NCI-H1105 treated with DMSO at 0.1 percent for 48 hours (cell line): ENCODE results near the gene RBM8A.

Source experiments
- DNase-seq: peaks from one replicate; lab custom pipeline; 2025; lab: John Stamatoyannopoulos, UW

Gene RBM8A

DNA sequence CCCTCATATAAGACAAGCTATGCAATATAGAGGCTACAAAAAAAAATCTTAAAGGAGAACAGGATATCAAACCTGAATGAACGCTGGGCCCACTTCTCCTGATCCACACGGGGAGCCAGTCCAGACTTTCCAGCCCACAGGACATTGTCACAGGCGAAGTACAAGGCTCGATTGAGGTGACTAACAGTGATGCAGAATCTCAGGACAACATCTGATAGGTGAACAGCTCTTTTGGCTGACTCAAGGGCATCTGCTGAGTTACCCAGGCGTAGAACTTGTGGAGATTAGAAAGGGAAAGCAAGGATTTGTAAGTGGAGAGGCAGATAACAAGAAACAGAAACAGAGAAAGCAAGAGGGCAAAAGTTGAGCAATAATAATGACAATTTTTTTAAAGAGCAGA, 10.5 kb downstream of the RBM8A start:
- no peak for DNase-seq

DNA sequence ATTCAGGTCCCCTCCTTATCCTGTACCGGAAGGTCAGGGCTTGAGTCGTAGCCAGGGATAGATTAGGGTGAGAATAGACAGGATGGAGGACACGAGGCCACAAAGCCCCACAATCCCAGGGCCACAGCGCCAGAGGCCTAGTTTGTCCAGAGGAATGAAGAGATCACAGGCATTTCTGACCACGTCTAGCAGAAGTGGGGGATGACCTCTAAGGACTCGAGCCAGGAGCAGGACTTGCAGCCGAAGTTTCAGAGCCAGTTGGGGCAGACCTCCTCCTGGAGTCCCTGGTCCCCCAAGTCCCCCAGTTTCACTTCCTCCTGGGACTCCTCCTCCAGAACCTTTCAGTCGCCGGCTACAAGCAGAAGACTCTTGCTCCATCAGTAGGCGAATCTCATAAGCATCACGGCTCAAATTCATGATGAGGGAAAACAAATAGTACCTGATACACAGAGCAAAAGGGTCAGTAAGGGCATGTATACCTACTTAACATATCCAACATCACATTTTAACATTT, 15.1 kb downstream of the RBM8A start:
- DNase-seq = no peak

DNA sequence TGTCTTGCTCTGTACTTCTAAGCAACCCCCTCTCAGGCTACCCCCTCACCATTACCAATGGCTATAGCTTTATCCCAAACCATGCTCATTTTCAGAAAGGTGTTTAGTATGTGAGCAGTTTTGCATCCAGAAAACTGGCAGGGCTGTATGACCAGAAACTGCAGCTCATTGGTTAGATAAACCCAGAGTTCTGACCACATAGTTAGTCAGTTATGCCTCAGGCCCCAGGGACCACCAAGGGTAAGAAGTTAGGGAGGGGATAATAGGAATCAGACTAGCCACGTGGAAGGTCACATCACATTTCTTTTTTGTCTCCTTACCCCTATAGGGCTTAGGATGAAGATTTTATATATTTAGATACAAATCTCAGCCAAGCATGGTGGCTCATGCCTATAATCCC, 18.6 kb downstream of the RBM8A start:
- no peak for DNase-seq

DNA sequence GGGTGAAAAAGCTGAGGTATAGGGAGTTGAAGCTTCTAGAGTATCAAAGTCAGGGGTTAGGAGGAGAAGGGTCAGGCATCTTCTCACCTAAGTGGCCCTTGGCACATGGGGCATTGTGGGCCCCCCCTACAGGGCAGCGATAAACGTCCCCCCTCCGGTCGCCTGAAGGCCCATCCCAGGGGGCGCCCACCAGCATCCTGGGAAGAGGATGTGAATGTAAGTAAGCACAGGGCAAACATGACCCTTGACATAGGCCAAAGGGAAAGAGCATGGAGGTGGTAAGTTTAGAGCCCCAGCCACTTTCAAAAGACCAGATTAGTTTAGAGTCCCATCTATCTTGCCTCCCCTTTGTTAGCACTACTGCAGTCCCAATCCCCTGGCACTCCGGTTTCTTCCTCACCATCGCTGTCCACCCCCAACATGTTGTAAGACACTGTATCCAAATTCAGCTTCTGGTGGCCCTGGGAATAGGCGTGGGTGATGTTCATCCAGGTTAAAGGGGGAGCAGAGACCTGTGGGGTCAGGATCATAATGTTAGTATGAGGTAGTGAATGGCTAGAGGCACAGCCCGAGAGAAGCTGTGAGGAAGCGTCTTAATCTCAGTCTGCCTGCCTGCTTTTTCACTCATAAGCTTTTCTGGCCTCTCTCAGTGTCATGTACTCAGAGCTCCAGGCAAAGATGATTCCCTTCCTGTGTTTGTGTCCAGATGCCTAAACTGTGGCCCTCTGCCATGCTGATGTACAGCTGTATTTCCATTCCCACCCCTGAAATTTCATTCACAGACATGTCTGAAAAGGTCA, 20.1 kb downstream of the RBM8A start:
- DNase-seq = no peak

DNA sequence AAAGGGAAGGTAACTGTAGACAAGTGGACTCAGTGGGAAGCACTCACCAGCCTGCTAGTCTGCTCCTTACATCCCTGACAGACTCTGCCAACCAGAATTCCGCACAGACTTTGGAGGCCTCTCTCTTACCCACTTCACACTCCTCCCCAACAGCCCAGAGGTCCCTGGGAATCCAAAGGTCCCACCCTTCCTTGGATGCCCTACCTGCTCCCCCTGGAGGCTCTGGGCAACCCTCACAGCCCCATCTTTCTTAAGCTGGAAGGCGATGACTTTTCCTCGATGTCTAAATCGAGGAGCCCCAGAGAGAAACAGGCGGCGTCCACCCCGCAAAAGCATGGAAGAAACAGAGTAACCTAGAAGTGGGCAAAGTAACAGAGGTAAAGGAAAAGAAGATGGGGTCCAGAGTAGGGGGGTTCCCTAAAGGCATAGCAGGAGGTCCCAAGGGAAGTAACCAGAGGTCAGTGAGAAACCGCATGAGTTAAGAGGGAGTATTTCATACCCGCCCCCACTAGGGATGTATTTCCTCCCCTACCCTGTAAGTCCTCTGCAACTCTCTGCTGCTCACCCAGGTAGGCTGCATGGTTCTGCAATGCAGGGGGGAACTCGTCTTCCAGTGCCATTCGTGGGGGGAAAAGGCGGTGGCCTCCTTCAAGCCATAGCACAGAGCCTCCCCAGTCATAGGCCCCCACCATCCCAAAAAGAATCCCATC, 25.8 kb downstream of the RBM8A start:
- DNase-seq = no peak

DNA sequence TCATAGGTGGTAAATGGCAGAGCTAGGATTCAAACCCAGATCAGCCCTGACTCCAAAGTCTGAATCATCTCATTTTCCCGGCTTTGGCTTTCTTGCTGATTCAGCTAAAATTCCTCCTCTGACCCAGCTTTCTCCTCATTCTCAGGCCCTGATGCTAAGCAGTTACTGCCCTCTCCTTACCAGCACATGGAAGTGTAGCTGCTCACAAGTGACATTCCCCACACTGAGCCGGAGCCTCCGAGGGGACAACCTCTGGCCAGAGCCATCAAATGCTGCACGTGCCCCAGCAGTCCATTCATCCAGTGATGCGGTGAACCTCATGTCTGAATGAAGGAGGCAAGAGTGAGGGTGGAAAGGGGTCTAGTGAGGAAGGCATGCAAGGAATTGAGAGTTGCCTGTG, 28.5 kb downstream of the RBM8A start:
- no peak for DNase-seq

DNA sequence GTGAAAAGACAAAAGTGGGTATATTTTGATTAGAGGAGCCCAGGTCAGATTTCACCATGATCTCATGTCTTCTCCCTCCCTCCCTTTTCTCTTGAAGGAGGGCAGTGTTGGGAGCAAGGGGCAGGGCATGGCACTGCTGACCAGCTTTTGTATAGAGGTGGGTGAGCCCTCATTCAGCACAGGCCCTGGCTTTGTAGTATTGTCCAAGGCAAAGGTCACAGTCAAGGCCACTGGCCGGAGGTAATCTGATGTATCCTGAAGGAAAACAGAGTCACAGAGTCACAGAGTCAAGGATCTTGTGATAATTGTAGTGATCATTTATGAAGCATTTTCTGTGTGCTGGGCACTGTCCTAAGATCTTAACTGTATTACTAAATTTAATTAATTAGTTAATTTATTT, 29.3 kb downstream of the RBM8A start:
- no peak for DNase-seq

DNA sequence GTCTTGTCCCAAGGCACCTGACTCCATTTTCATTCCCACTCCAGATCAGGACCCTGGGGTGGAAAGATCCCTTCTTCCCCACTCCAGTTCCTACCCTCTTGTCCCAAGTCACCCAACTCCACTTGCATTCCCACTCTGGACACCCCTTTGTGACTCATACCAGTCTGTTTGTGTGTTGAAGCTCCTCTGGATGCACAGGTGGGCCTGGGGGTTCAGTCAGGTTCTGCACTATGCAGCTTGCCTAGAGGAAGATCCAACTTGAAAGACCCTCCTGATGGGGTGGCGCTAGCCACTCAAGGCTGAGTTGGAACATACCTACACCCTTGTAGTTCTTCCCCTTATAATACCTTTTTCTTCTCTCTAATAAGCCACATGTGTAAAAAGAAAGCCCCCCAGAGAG, 31.8 kb downstream of the RBM8A start:
- DNase-seq = no peak

DNA sequence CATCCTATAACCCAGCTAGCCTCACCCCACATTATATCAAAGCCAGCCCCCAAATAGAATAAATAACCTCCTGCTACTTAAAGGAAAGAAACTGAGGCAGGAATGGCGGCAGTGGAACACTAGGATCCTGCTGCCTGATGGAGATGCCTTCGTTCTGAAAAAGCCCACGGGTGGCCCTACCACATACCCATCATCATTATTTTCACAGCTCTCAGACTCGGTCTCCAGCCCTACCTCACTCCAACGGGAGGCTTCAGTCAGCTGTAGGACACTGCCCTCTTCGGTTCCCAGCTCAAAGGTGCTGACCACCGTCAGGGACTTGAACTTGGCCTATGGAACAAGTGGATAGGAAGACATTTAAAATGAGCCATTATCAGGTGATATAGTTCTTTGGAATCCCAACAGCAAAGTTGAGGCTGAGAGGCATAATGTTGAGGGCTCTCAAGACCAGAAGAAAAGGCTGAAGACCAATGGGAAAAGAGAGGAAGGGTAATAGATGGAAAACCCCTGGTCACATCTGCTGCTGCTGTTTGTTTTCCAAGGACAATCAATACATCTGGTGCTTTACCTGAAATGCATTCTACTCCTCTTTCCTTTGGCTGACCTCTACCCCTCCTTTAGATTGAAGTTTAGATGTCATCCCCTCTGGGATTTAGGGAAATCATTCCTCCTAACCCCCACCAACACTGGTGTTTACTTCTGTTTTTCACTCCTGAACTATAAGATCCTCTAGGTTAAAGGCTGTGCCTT, 33.8 kb downstream of the RBM8A start:
- no peak for DNase-seq

DNA sequence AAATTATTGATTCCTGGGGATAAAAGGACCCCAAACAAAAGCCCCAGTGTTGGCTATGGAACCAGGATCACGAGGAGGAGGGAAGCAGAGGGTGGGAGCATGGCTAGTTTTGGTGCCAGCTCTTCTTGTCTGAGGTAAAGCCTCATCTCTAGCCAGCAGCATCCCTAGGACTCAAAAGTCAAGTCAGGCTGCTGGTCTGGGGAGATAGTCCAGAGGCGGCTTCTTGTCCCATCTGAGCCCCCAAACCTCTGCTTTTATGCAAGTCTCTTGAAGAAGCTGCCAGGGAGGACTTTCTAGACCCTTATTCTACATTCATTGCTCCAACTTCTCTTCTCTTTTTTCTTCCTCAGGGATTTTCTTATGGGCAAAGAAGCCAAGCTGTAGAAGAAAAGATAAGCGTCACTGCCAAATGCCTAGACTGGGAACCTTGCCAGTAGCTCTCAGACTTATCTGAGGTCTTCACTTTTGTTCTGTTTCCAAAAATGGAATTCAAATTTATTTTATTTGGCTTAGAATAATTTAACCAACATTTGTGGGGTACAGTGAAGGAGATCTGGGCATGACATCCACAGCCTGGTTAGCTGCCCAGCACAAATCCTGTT, 34.7 kb downstream of the RBM8A start:
- DNase-seq = no peak

DNA sequence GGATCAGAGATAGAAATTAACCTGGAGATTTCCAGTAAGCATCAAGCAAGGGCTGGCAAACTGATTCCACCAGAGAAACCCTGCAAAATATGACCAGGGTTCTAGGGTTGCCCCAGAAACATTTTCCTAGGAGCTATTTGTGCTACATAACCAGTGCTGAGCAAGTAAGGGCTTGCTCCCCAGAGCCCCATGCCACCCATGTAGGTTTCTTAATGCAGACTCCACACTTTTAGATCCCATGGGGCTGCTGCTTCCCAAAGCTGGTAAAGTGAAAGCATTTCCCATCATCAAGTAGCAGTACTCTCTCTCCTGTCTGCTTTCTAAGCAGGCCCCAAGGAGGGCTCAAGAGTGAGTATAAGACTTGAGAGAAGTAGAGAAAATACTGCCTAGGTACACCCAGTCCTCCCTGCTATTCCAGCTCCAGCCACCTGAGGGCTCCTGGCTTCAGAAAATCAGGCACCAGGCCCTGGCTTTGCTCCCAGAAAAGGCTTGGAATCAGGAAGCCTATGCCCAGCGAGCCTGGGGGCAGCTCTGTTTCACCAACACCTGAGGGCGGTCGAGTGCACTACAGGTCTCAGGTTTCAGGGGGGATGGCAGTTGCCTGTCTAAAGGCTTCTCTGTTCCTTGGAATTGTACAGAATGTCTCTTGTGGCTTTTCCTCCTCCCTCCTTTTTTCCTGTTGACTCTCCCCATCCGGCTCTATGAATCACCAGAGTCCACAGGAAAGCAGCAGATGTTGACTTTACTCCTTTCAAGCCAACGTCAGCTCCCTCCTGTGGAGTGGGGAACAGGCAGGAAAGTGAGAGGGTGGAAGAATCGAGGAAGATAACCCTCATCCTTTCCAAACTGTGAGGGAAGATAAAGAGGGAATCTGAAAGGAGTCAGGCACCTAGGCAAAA, 35.4 kb downstream of the RBM8A start:
- DNase-seq = peak; percentile 97

DNA sequence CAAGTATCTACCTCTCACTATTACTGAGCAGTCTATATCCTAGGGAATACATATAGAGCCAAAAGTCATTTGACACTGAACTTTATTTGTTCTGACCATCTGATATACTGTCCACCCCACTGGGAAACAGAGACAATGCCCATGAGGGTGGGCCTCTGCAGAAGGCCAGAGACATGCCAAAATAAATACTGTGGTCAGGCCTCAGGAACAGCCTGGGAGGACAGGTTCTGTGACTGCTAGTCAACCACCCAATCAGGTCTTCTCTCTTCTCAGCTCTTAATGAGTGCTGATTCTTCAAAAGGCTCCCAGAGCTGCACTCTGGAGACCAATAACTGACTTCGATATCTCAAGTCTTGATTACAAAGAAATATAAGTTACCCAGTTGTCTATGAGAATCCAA, 36.1 kb downstream of the RBM8A start:
- no peak for DNase-seq

DNA sequence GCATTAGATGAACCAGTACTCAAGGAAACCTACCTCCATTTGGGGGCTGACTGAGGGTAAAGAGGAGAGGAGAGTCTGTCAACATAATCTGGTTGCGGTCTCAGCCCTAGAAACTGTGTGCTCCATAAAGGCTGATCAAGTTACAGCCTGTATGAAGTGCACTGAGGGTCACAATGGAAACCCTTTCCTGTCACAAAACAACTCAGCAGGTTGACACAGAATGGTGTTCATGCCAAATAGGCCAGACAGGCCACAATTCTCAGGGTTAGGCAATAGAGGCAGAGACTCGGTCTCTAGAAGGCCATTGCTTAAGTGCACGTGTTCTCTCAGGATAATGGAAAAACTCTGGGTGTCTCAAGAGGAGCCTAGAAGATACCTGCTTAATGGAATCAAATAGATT, 37.6 kb downstream of the RBM8A start:
- no peak for DNase-seq

DNA sequence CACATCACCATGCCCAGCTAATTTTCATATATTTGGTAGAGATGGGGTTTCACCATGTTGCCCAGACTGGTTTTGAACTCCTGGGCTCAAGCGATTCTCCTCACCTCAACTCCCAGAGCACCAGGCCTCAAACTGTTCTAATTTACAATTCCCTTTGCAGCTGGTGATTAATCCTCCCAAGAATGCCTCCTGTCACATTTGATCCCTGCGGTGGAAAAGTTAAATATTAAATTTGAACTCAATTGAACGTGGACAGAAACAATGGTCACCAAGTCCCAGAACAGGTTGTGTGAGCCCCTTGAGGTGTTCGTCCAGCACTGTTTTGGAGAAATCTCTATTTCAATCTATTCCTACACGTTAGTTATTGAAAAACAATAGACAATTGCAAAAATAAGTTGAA, 39.7 kb downstream of the RBM8A start:
- no peak for DNase-seq

DNA sequence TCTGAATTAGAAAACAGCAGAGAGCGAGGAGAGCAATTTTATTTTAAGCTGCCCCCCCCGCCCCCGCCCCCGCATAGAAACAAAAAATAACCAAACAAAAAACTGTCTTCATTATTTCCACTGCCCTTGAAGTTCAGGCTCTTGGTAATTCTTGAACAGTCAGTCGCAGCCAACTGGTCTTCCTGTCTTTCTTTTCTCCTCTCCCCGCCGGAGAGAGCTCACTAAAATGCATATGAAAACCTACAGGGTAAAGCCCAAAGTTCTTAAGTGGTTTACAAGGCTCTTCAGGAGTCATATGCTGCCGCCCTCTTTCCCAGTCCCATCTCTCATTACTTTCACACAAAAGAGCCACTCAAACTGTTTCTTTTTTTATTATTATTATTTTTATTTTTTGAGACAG, 40.5 kb downstream of the RBM8A start:
- DNase-seq = no peak

DNA sequence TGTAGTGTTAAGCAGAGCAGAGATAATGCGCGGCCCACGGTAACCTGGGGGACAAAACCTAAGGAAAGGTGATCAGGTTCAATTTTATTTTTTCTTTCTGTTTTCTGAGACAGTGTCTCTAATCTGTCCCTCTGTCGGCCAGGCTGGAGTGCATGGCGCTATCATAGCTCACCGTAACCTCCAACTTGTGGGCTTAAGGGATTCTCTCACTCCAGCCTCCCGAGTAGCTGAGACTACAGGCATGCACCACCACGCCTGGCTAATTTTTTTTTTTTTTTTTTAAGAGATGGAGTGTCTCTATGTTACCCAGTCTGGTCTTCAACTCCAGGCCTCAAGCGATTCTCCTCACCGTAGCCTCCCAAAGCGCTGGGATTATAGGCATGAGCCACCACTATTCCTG, 40.9 kb downstream of the RBM8A start:
- DNase-seq = no peak

DNA sequence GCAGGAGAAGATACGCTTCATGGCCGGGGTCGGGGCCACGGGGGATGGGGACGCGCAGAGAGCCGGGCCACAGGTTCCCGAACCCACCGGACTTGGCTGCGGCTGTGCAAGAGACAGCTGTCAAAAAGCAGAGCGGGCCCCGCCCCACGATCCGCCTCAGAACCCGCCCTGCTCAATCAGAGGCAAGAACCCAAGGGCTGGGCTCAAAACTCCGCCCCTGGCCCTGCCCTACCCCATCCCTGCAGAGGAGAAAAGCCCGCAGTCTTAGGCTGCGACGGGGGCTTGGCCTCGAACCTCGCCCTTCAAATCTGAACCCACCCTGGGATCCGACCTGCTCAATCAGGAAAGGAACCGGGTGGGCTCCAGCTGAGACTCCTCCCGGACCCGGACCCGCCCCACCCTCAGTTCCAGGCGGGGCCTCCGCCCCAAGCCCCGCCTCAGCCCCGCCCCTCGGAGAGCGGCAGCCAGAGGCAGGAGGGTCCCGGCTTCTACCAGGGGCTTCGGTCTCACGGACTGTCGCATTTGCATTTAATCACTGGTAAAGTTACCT, 41.5 kb downstream of the RBM8A start, which contains the start of gene ANKRD35:
Gene ANKRD35, minus strand, starts transcription at position 129 of the 550 bp plus-strand sequence. Its CDS starts 108 bp downstream, at position 21.
- peak; percentile 52 for DNase-seq

DNA sequence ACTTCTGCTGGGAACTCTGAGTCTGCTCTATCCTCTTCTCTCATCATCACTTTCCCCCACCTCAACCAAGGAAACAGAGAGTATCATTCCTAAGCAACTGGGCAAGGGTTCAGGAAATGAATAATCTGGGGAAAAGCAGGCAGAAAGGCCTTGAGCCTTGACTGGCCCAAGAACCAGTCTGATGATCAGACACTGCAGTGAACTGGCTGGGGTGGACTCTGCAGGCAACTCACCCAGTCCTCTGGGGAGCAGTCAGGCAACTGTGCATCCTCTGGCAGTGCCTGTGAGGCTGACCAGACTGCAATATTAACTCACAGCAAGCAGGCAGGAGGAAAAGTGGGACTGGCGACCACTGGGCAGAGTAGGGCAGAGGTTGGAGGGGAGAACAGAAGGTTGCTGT, 42.6 kb downstream of the RBM8A start:
- no peak for DNase-seq

DNA sequence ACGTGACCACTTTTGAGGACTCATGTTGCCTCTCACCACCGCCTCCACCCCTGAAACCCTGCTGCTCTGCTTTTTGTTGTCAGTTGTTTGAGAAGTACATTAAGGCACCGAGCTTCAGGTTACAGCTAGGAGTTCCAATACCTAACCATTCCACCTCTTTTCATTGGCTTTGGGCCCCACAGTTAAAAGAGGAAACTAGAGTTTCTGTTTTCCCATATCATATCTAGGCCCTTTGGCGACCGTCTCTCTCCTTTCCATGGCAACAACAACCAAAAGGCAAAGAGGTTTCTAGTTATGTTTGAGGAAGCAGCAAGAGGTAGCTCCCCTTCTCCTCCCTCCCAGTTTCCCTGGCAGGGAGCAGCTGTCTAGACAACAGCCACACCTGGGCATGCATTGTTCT, 47.5 kb downstream of the RBM8A start:
- DNase-seq = peak; percentile 93

DNA sequence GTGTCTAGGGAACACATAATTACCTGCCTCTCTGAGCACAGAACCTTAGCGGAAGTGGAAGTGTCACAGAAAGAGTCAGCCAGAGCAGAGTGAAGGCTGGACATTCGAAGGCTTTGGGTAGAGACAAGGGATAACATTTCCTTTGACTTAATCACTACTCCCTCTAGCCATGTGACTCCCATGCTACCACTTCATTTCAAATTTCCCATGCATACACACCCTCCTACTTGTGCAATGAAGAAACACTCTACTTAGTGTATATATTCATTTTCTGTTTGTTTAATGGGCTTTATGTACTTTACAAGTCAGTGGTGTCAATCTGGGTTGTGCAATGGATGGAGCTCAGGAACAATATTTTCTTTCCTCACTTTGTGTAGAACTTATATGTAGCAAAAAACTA, 48.6 kb downstream of the RBM8A start:
- DNase-seq = no peak

DNA sequence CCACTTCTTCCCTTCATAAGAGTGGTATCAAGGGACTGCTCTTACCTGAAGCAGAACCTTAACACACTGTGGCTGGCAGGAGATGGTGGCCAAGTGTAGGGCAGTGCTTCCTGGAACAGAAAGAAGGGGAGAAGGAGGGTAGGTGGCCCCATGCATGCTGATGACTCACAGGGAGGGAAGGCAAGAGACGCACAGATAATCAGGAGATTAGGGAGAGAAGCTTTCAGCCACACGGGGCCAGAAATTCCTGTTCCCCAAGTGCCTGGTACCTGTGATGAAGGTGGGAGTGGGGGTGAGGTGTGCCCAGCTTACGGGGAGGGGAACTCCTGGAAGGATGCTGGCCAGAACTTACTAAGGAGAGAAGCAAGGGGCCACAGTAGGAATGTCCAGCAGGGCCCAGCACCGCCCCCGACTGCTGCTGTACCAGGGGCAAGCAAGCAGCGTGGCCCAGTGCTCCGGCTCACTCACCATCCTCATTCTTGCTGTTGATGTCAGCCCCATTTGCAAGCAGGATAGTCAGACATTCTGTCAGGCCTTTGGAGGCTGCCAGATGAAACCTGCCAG, 49.3 kb downstream of the RBM8A start:
- DNase-seq = no peak
